Activated CD8-positive, alpha-beta memory T cell treated with anti-CD3 and anti-CD28 coated beads, Interleukin-2, amount 50 U/mL, for 24 hours (primary cell): ENCODE results near the gene RFX4.

ENCODE experiments used
- DNase-seq: peaks from one replicate; pipeline ENCODE4 v3.0.0-alpha.2; 2020; ENCODE audit errors: extremely low read depth

The RFX4 gene

DNA sequence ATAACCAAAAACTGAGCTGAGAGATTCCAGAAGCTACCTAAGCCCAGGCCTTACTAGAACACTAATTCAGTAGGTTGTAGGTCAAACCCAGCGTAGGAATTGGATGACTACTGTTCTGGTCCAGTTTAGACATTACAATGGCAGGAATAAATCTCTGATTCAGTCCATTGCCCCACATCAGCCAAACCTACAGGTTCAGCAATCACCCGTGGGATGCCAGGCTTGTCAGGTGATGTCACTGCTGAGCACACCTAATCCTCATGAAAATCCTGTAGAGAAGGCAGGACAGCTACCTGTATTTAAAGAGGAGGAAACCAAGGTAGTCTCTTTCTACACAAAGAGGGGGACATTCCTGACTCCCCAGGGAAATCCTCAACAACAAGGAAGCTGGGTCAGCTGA lies 63.7 kb downstream of the RFX4 start:
- no peak for DNase-seq

DNA sequence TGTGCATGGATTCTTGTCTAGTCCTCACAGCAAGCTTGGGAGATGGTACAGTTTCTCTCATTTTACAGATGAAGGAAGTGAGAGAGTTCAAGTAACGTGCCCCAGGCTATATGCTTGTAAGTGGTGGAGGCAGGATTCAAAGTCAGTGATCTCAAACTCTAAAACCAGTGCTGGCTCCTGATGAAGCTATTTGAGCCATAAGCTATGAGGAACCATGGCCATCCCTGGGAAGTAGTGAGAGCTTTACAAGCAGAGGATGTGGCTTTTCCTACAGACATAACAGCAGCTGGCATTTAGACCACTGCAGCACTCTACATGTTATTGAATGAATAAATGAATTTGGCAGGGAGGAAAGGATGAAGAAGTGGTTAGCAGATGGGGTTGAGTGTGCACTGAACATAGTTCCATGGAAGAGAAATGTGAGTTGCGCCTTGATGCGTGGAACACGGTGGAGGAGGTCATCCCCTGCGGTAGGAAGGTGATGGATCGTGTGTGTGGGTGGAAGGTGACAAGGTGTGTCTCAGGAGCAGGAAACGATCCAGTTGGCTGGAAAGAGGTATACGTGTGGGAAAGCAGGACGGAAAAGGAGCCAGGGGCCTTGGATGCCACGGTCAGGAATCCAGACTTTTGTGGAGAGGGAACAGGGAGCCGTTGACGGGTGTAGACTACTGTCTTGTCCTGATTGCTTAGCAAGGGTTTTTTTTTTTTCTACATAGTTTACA lies 65.2 kb downstream of the RFX4 start:
- no peak for DNase-seq

DNA sequence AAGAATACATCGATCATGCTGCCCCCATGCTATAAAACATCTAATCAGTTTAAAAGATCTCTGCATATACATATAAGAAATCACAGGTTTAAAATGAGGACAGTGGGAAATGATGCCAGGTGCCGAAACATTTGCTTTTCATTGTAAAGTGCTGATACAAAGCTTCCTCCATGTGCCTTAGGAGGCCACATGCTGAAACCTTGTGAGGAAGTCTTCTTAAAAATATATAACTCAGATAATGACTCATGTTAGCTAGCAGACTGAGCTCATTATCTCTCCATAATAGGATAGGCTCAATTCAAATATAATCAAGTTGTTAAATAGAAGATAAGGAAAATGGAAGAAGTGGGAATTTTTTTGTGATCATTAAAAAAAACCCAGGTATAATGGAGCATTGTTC lies 65.9 kb downstream of the RFX4 start:
- DNase-seq, result no peak

DNA sequence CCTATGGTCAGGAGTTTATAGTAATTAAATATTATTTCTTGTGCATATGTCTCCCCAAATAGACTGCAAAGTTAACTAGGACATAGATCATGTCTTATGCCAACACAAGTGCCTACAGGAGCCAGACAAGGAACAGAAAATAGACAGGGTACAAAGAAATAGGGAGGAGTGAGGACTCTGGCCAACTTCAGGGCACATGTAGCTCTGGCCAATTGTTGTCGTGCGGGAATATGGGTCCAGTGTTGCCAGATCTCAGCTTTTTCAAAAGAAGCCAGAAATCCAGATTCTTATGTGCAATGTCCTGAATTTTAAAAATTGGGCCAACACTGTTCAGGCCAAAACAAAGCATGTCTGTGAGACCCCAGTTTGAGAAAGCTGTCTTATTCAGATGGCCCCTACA lies 68.7 kb downstream of the RFX4 start:
- no peak for DNase-seq

DNA sequence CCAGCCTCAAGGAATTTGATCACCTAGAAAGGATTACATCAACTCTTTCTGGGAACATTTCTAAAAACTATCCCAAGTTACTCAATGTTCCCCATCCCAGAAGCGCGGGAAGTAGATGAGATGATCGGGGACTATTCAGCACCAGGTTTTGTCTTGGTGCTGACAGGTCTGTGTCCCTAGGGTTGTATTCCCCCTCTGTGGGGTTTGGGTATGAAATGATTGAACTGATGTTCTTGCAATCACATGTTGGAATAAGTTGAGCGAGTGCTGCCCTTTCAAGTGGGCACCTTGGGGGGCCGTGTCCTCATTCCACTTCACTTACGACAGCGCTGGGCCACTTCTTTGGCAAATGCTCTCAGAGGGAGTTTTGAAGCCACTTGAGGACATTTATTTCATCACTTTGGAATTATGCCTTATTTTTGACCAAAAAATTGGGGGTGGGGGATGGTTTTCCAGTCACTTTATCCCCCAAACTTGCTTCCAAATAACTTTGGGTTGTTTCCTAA lies 69.8 kb downstream of the RFX4 start:
- DNase-seq, result no peak

DNA sequence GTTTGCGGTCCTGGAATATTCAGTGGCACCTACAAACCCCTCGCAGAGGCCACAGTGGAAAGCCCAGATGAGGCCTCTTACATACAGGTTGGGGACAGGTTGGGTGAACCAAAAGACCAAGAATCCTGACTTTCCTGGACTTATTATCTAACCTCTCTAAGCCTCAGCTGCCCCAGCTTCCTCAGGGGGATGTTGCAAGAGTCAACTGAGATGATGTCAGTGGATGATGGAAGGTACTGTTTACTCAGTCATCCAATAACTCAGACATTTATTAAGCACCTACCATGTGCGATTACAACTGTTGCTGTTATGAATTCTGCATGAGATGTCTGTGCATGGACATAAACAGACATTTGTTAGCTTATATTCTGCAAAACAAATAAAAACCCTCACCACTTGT lies 72.8 kb downstream of the RFX4 start:
- no peak for DNase-seq

DNA sequence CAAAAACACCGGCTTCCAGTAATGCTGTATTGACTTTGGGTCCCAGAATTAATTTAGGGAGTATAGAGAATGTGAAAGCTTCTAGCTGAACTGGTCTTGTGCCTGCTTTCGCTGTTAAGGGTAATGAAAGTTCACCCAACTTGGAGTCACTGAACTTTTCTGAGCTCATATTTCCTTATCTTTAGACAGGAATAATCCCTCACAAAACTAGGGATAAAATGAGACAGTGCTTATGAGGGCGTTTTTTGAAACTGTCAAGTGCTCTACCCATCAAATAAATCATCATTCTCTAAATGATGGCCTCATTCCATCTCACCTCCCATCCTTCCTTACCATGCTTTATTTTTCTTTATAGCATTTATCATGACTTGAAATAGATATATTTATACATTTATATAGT lies 74.7 kb downstream of the RFX4 start:
- DNase-seq, result no peak

DNA sequence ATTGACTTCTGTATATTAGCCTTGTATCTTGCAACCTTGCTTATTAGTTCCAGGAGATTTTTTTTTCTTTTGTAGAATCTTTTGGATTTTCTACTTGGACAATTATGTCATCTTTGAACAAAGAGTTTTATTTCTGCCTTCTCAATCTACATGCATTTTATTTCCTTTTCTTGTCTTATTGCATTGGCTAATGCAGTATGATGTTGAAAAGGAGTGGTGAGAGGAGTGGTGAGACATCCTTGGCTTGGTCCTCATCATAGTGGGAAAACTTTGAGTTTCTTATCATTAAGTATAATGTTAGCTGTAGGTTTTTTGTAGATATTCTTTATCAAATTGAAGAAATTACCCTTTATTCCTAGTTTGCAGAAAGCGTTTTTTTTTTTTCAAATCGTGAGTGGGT lies 80.6 kb downstream of the RFX4 start:
- no peak for DNase-seq

DNA sequence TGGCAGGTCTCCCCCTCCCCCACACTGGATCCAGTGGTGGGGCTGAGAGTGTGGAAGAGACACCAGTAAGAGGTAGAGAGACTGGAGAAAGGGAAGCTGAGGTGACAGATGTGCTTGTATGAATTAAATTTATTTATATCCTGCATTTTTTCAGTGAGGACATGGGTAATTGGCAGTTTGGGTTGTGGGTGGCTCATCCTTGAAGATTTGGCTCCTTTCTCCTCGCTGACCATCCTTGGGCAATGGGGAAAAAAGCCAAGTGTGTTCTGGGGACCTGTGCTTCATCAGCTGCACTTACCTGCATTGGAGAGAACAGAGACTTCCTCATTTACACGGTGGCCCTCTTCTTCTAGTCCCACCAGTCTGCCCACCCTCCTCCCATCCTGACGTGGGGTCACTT lies 86.4 kb downstream of the RFX4 start:
- no peak for DNase-seq

DNA sequence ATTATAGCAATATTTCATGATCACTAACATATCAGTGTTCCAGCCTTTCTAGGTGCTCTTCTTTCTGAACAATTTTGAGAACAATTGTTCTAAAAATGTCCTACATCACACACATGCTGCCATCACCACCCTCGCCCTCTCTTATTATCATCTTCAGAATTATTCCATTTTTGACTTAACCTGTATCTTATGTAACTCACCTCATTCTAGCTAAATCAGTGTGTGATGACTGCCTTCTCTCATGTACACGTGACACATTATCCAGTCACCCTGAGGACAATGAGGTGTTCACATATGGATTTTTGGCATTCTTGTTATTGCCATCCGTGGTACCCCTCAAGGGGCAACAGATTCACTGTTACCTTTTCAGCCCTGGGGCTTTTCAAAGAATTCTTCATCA lies 87.3 kb downstream of the RFX4 start:
- DNase-seq, result no peak

DNA sequence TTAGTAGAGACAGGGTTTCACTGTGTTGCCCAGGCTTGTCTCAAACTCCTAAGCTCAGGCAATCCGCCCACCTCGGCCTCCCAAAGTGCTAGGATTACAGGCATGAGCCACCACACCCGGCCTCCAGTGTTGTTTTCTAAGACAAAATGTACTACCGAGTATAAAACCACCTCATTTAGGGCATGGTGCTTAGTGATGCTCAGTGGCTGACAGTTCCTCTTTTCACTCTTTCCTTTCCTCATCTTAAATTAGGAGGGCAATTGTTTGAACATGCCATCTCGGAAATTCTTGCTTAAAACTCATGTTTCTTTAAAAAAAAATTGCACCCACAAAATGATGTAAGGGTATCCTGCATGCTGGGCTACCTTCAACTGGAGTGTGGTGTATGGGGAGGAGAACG lies 89.0 kb downstream of the RFX4 start:
- no peak for DNase-seq

DNA sequence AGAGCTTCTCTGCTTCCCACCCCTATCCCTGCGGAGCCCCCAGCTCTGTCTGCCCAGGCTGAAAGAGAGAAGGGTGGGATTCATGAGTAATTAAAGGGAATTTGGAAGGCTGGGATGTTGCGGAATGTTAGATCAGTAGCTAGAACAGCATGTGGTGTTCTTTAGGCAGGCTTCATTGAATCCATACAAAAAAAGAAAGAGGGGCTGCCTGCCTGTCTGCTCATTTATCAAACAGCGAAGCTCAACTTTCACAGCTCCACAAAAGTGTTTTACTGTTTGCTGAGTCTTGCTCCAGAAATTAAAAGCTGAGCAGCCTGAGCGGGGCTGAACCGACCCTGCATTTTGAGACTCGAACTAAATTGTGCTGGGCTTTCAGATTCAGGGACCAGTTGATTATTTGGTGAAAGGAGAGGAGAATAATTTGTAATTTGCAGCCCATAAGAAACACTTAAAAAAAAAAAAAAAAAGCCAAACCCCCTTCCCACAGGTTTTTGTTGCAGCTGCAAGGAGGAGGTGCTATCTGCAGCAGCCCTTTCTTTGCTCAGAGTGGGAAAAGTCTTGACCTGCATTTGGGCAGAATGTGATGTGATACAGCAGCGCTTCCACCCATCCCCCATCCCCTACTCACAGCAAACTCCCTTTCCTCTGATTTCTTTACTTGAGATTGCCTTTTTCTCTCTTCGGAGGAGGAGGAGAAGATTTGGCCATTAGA lies 89.7 kb downstream of the RFX4 start:
- DNase-seq, result no peak

DNA sequence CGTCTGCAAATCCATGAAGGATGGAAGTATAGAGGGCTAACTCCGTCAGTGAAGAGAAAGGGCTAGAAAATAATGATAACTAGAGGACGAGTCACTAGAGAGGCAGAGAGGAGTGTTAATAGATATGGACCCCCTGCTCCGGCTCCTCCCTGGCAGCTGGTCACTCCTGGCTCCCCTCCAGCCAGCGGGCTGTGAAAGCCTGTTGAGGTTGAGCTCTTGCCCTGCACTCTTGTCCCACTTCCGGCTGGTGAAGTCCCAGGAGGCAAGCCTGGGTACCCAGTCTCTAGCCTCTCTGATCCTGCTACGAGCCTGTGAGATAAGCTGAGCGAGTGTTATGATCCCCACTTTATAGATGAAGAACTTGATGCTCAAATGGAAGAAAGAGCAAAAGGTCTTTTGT lies 90.3 kb downstream of the RFX4 start:
- no peak for DNase-seq

DNA sequence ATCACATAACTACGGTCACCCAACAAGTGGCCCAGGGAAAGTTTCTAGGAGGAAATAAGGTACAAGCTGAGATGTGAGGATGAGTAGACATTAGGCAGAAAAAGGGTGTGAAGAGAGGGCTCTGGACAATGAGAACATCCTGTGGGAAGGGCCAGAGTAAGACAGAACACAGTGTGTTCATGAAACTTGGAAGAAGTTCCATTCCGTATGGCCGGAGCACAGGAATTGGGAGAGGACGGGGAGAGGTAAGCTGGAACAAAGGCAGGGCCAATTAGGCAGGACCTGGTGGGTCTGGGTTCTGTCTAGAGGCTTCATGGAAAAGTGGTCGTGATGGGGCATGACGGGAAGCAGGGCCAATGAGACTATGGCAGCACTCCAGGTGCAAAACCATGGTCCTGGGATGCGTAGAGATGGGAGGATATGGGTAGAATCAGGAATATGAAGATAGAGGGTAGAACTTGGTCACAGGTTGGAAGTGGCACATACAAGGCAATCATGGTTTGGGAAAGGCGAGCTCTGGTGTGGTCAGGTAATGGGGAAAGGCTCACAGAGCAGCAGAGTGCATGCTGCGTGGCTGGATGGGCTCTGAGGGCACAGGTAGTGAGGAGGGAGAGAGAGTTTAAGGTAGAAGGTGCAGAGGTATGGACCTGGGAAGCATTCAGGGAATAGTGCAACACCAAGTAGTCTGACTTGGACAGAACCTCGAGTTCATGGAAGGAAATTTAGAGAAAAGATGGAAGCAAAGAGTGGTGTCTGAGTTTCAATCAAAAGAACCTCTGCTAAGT lies 93.0 kb downstream of the RFX4 start:
- no peak for DNase-seq

DNA sequence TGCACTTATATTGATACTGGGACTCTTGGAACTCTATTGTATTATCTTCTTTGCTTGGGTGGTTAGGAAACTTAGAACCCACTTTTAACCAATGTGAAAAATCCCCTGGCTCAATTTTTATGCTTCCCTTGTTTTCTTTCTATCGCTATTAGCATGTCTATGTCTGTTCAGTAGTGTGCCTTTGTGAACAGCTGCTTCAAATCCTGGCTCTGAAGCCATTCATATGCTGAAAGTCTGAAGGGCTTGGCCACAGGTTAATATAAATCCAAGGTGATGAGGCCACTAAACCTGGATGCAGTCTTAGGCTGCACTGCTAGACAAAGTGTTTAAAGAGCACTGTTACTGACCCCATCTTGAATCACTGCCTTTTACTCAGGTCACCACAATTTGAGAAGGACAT lies 96.8 kb downstream of the RFX4 start:
- no peak for DNase-seq

DNA sequence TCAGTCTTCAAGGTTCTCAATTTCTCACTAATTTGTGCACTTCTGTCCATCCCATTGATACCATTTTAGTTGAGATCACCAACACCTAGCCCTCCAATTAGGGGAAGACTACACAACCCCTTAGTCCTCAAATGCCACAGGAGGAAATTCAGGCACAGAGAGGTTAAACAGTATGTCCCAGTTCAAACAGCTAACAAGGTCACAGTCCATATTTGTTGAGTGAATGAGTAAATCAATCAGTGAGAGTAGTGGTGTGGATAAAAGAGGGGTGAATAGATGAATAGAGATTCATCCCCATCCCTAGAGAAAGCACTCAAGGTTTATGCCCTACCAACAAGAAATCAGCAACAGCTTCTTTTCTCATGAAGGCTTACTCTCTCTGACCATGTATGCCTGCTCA lies 97.5 kb downstream of the RFX4 start:
- no peak for DNase-seq

DNA sequence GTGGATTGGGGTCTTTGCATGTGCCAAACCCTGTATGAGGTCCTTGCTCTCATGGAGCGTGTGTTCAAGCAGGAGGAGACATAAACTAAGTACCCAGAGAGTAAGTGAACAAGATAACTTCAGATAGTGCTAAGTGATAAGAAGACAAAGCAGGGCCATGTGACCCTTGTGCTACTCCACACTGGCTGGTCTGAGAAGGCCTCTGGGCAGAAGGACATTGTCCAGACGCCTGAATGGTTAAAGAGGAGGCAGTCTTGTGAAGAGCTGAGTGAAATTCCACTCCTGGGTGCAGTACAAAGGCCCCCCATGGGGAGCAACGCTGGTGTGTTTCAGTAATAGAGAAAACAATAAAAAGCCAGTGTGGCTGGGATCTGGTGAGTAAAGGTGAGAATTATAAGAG lies 98.4 kb downstream of the RFX4 start:
- no peak for DNase-seq

DNA sequence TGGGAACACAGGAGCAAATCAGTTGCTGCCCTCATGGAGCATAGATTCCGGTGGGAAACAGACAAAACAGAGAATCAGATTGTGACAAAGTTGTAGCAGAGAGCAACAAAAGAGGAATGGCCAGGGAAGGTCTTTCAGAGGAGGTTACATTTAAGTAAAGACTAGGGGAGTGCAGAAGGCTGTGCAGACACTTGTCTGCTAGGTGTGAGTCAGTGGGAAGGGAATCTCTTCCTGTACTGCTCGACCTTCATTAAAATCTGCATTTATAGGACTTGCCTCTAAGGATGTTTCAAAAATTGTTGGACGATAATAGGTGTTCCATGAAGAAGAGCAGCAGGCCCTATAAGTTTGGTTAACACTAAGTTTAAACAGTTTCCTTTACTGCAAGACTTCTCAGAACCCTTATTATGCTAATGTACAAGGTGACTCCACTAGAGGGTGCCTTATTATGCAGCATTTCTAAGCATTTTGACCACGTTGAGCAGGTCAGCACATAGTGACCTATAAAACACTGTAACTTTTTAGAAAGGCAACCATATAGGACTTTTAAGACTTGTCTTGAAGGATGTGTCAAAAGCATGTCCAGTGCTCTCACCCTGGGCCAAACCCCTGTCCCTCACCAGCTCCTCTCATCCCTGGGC lies 99.9 kb downstream of the RFX4 start:
- DNase-seq, result no peak

DNA sequence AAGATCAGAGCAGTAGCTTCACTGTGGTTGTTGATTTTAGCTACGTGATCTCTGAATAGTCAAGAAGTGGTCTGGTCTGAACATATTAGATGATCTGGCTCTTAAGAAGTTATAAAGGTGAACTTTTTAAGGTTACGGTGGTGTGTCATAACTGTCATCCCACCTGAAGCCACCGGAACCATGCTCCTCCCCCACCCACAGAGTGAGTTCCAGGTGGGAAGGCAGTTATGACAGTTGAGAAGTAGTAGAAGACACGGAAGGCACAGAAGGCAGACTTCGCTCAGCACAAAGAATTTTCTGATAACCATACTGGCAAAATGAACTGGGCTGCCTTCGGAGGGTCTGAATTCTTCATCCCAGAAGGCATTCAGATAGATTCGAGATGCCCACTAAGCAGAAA lies 101.7 kb downstream of the RFX4 start:
- DNase-seq, result no peak

DNA sequence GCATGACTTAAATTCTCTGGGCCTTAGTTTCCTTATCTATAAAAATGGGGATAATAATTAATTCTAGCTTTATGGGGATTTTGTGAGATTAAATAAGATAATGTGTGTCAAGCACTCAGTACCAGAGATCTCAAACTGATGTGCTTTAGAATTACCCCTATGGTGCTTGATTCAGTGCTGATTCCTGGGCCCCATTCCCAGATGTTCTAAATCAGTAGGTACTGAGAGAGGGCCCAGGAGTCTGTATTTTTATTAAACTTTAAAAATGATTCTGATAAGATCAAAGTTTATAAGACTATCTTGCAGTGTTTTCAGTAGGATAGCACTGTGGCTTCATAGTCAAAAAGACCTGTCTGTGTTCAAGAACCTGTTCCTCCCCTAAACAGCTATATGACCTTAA lies 102.6 kb downstream of the RFX4 start:
- no peak for DNase-seq

DNA sequence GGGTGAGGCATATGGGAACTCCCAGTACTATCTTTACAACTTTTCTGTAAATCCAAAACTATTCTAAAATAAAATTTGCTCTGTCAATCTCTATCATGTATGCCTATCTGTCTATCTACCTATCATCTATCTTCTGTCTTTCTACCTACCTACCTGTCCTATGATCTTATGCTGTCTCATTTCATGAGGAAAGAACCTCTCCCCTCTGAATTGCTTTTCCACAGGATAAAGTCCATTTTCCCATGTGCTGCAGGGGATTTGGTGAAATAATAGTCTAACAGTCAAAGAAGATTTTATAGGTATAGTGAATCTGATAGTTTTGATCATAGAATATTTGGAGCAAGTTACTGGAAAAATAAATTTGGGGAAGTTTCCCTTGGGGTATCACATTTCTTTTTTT lies 104.9 kb downstream of the RFX4 start:
- DNase-seq, result no peak

DNA sequence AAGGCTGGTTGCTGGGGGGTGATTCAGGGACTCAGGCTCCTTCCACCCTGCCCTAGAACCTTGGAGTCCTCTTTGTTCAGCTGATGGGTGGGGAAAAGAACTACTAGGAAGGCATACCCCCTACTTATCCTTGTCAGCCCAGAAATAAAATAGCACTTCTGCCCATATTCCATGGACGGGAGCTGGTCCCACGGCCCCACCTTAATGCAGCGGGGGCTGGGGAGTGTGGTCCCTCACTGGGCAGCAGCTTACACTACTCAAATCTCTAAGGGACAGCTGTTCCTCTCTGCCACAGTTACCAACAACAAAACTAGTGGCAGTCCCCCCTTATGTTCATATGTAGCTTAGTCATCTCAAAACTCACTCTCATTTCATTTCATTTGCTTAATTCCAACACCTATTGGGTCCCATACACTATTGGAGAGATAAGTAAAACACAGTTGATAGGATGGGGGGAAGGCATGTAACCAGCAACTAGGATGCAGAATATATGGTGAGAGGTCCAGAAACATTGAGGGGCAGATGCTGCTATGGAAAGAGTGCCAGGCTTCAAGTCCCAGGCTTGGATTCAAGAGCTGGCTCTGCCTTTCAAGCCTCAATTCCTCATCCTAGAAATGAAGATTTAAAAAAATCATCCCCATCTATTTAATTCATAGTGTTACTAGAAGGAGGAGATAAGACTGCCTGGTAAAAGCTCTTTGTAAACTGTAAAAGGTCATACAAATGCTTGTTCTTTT lies 107.9 kb downstream of the RFX4 start:
- DNase-seq, result no peak
